Karpas-422 (cell line): Measurements from ENCODE around the gene MED23. TPM values are rescaled to one million over a fixed set of nuclear protein-coding genes. Genes with fewer than 3 reads are reported as not detected.

Experiments
- DNase-seq: peaks from one replicate; pipeline ENCODE4 v3.0.0-alpha.2; 2015
- H2AFZ ChIP-seq: fragments of 200-600 bp; sonication (generic); 2 replicates; pipeline ENCODE4 v1.6.1; 2014; ENCODE audit warnings: antibody characterized with exemption, low read length, mixed read lengths
- H3K27ac ChIP-seq: fragments of 200-600 bp; sonication (generic); 2 replicates; pipeline ENCODE4 v1.5.1; 2014; ENCODE audit warnings: mild to moderate bottlenecking, low read length, moderate library complexity
- H3K27me3 ChIP-seq: fragments of 200-600 bp; sonication (generic); 2 replicates; pipeline ENCODE4 v1.6.1; 2014; ENCODE audit warnings: low read length, mixed read lengths
- H3K36me3 ChIP-seq: fragments of 200-600 bp; sonication (generic); 2 replicates; pipeline ENCODE4 v1.6.1; 2014; ENCODE audit warnings: low read length, mixed read lengths; ENCODE audit not compliant: insufficient read depth
- H3K4me1 ChIP-seq: fragments of 200-600 bp; sonication (generic); 2 replicates; pipeline ENCODE4 v1.6.1; 2014; ENCODE audit warnings: mild to moderate bottlenecking, low read length, mixed read lengths
- H3K4me2 ChIP-seq: fragments of 200-600 bp; sonication (generic); 2 replicates; pipeline ENCODE4 v1.6.1; 2014; ENCODE audit warnings: low read length, low read depth, mild to moderate bottlenecking; ENCODE audit not compliant: poor library complexity, severe bottlenecking
- H3K4me3 ChIP-seq: fragments of 200-600 bp; sonication (generic); 2 replicates; pipeline ENCODE4 v1.5.1; 2014; ENCODE audit warnings: mild to moderate bottlenecking, antibody characterized with exemption, low read length, mixed read lengths
- H3K79me2 ChIP-seq: fragments of 200-600 bp; sonication (generic); 2 replicates; pipeline ENCODE4 v1.6.1; 2014; ENCODE audit warnings: mild to moderate bottlenecking, low read length, mixed read lengths
- H3K9ac ChIP-seq: fragments of 200-600 bp; sonication (generic); 2 replicates; pipeline ENCODE4 v1.6.0; 2014; ENCODE audit warnings: low read length
- H3K9me2 ChIP-seq: fragments of 200-600 bp; sonication (generic), shearing (Covaris generic); replicated peaks from 2 replicates; pipeline ENCODE4 v1.6.0; 2014; ENCODE audit warnings: mild to moderate bottlenecking, low read length, moderate library complexity; ENCODE audit not compliant: insufficient read depth
- H3K9me3 ChIP-seq: fragments of 300-700, 200-600 bp; sonication (generic); 2 replicates; pipeline ENCODE4 v1.6.1; 2014; ENCODE audit warnings: low read length, mixed read lengths
- H4K20me1 ChIP-seq: fragments of 200-600 bp; sonication (generic); 2 replicates; pipeline ENCODE4 v1.6.1; 2014; ENCODE audit warnings: mild to moderate bottlenecking, antibody characterized with exemption, low read length, low read depth; ENCODE audit not compliant: insufficient read depth
- total RNA-seq: library from RNA; depleted of rRNA; stranded (reverse); fragments of >200 nt; shearing (Covaris generic); gene quantifications from 2 replicates; pipeline ENCODE4 v1.2.3, GENCODE V29; 2014; ENCODE audit warnings: low replicate concordance

MED23 gene
- total RNA-seq, 1 experiment from 2014 or later = 67.0 TPM

DNA sequence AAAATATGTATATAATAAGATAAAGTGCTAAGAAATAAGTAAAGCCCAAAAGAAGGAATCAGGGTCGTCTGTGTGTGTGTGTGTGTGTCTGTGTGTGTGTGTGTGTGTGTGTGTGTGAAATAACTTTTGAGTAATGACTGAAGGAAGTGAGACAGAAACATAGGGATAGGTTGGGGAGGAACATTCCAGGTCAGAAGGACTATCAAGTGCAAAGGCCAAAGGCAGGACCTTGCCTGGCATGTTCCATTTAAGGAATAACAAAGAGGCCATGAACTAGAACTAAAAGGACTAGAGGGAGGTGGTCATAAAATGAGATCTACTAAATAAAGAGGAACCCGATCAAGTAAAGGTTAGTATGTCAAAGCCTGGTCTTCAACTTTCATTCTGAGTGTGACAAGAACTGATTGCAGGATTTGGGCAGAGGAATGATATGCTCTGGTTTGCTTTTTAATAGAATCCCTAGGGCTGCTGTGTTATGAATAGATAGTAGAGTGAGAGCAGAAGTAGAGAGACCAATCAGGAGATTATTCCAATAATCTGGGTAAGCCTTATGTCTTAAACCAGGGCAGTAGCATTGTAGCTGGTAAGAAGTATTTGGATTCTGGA is 15.9 kb upstream of the MED23 start:
- Histone ChIP-seq H3K9me2 (no peaks in the 10 kb centered on the region), H3K9ac (no peak overlapping the region), H2AFZ (no peak overlapping the region), H3K27ac (no peak overlapping the region), H4K20me1 (no peaks in the 10 kb centered on the region), H3K4me3 (no peak overlapping the region), H3K4me2 (no peak overlapping the region), H3K27me3 (no peaks in the 10 kb centered on the region), H3K79me2 (no peaks in the 10 kb centered on the region), H3K4me1 (no peaks in the 10 kb centered on the region), H3K9me3 (no peaks in the 10 kb centered on the region), H3K36me3 (no peaks in the 10 kb centered on the region)
- no peak for DNase-seq

- DNase-seq = no peak
- no peak overlapping the region for H3K9ac ChIP-seq
- no peak overlapping the region for H3K4me3 ChIP-seq
- H3K27me3 ChIP-seq = no peaks in the 10 kb centered on the region
- H3K36me3 ChIP-seq = no peaks in the 10 kb centered on the region
- H3K9me2 ChIP-seq = no peaks in the 10 kb centered on the region
- H2AFZ ChIP-seq = no peak overlapping the region
- H4K20me1 ChIP-seq = no peaks in the 10 kb centered on the region
- no peak overlapping the region for H3K27ac ChIP-seq
- H3K79me2 ChIP-seq = no peaks in the 10 kb centered on the region
- no peaks in the 10 kb centered on the region for H3K4me1 ChIP-seq
- no peak overlapping the region for H3K4me2 ChIP-seq
- H3K9me3 ChIP-seq = no peaks in the 10 kb centered on the region
Observed at GRCh38 chr6:131642987-131643611, 15.1 kb upstream of the MED23 start.

GRCh38 chr6:131642565-131642964 is 14.5 kb upstream of the MED23 start:
- no peak overlapping the region for H3K4me2 ChIP-seq
- H3K79me2 ChIP-seq = no peaks in the 10 kb centered on the region
- H3K9me2 ChIP-seq = no peaks in the 10 kb centered on the region
- no peak overlapping the region for H2AFZ ChIP-seq
- no peaks in the 10 kb centered on the region for H3K9me3 ChIP-seq
- H3K27me3 ChIP-seq = no peaks in the 10 kb centered on the region
- H3K4me3 ChIP-seq = no peak overlapping the region
- H3K9ac ChIP-seq = no peak overlapping the region
- no peaks in the 10 kb centered on the region for H3K4me1 ChIP-seq
- no peaks in the 10 kb centered on the region for H4K20me1 ChIP-seq
- H3K36me3 ChIP-seq = no peaks in the 10 kb centered on the region
- no peak overlapping the region for H3K27ac ChIP-seq
- no peak for DNase-seq

DNA sequence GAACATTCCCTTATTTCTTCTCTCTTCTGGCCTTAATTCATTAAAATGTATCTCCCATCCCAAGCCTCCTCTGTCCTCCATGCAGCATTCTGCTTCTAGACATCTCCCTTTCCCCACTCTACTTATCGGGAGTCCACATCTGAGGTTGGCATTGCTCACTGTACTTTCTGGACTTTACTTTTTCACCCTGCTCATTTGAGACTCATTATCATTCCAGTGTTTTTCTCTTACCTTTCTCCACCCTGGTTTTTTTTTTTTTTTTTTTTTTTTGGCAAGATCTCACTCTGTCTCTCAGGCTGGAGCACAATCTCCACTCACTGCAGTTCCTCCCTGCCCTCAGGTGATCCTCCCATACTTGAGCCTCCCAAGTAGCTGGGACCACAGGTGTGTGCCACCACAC is 13.5 kb upstream of the MED23 start:
- Histone ChIP-seq H3K9ac (no peak overlapping the region), H3K4me1 (no peaks in the 10 kb centered on the region), H3K4me3 (no peak overlapping the region), H3K36me3 (no peaks in the 10 kb centered on the region), H3K4me2 (no peak overlapping the region), H4K20me1 (no peaks in the 10 kb centered on the region), H3K9me2 (no peaks in the 10 kb centered on the region), H3K9me3 (no peaks in the 10 kb centered on the region), H2AFZ (no peak overlapping the region), H3K27me3 (no peaks in the 10 kb centered on the region), H3K79me2 (no peaks in the 10 kb centered on the region), H3K27ac (no peak overlapping the region)
- no peak for DNase-seq

DNA sequence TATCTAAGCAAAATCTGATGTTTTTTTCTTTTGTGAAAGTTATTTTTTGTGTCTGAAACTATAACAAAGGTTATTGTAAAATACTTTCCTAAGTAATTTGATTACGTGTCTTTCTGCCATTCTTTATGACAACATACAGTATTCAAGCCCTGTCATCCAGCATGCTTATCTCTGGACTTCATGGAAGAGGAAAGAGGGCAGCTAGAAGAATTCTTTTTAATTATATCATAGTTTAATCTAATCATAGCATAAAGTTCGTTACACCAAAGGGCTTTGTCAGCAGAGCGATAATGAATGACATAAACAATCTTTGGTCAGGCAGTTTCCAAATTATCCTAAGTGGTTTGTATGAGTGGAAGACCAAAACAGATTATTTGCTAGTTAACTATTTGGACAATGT is 12.5 kb upstream of the MED23 start:
- Histone ChIP-seq H3K4me3 (no peak overlapping the region), H3K9me2 (no peaks in the 10 kb centered on the region), H3K79me2 (no peaks in the 10 kb centered on the region), H3K27ac (no peak overlapping the region), H3K27me3 (no peaks in the 10 kb centered on the region), H4K20me1 (no peaks in the 10 kb centered on the region), H3K36me3 (no peaks in the 10 kb centered on the region), H3K4me2 (no peak overlapping the region), H3K9ac (no peak overlapping the region), H3K9me3 (no peaks in the 10 kb centered on the region), H2AFZ (no peak overlapping the region), H3K4me1 (peaks cover 5% of the 10 kb centered on the region)
- DNase-seq = no peak

GRCh38 chr6:131640100-131640499 is 12.1 kb upstream of the MED23 start:
- no peak overlapping the region for H2AFZ ChIP-seq
- H3K4me2 ChIP-seq = no peak overlapping the region
- DNase-seq = no peak

GRCh38 chr6:131638013-131638412 is 10.0 kb upstream of the MED23 start:
- Histone ChIP-seq H3K79me2 (no peaks in the 10 kb centered on the region), H2AFZ (no peak overlapping the region), H3K9ac (no peak overlapping the region)

More at GRCh38 chr6:131640100-131640499, 12.1 kb upstream of the MED23 start:
- Histone ChIP-seq H3K9me2 (no peaks in the 10 kb centered on the region), H3K79me2 (no peaks in the 10 kb centered on the region), H3K27me3 (no peaks in the 10 kb centered on the region), H4K20me1 (no peaks in the 10 kb centered on the region), H3K9me3 (no peaks in the 10 kb centered on the region), H3K4me1 (peaks cover 8% of the 10 kb centered on the region), H3K27ac (no peak overlapping the region), H3K9ac (no peak overlapping the region), H3K4me3 (no peak overlapping the region), H3K36me3 (no peaks in the 10 kb centered on the region)

GRCh38 chr6:131636880-131637792 is 9.1 kb upstream of the MED23 start, which contains the start of gene ENPP3:
ENPP3 (plus strand) TSS chr6:131637302; CDS start chr6:131637385, 83 bp downstream.
- Histone ChIP-seq H3K9me2 (no peaks in the 10 kb centered on the region), H3K27me3 (no peaks in the 10 kb centered on the region), H3K4me2 (no peak within 1 kb of the TSS), H3K36me3 (no peaks in the 10 kb centered on the region), H3K4me1 (peaks cover 8% of the 10 kb centered on the region), H3K27ac (no peak within 1 kb of the TSS), H4K20me1 (no peaks in the 10 kb centered on the region), H3K79me2 (no peaks in the 10 kb centered on the region), H3K4me3 (no peak within 1 kb of the TSS), H3K9ac (no peak within 1 kb of the TSS), H3K9me3 (no peaks in the 10 kb centered on the region), H2AFZ (no peak within 1 kb of the TSS)
- DNase-seq = no peak

More at GRCh38 chr6:131638013-131638412, 10.0 kb upstream of the MED23 start:
- no peaks in the 10 kb centered on the region for H3K27me3 ChIP-seq
- H4K20me1 ChIP-seq = no peaks in the 10 kb centered on the region
- no peak overlapping the region for H3K27ac ChIP-seq
- H3K9me3 ChIP-seq = no peaks in the 10 kb centered on the region
- no peak for DNase-seq
- no peak overlapping the region for H3K4me3 ChIP-seq
- H3K9me2 ChIP-seq = no peaks in the 10 kb centered on the region
- no peak overlapping the region for H3K4me2 ChIP-seq
- H3K4me1 ChIP-seq = peaks cover 8% of the 10 kb centered on the region
- no peaks in the 10 kb centered on the region for H3K36me3 ChIP-seq
